A549 (cell line): ENCODE results near the gene SF3B4. TPM values are rescaled to one million over a fixed set of nuclear protein-coding genes. Genes with fewer than 3 reads are reported as not detected.

Source experiments
- ATAC-seq, 2 experiments: fragments of 200-7000 bp in 1 of 2; fragments of >200 bp in 1 of 2; cut with Nextera tagmentation in 1 of 2; cut with Tn5 transposase in 1 of 2; 3 replicates each; pipeline versions ENCODE4 v1.8.0 to v1.9.1; 2018 to 2020; ENCODE audit warnings: mild to moderate bottlenecking in 1 of 2, moderate library complexity in 1 of 2
- CTCF ChIA-PET: fragments of 300-600 bp; sonication (Branson Sonifier 250); formaldehyde crosslinking; extraction: SDS; loops from one replicate; lab custom pipeline; 2021; ENCODE audit warnings: antibody characterized with exemption, inconsistent platforms; lab: Yijun Ruan, JAX
- POLR2A ChIA-PET: fragments of 350-600 bp; formaldehyde crosslinking; extraction: SDS; loops from one replicate; lab custom pipeline; 2021; ENCODE audit warnings: antibody characterized with exemption, inconsistent platforms; lab: Yijun Ruan, JAX
- DNase-seq, 2 experiments: peaks; one replicate each; pipeline versions ENCODE4 v3.0.0 to v3.0.0-alpha.2; 2011 to 2016; ENCODE audit warnings: low read depth in 1 of 2, low spot score in 1 of 2
- FAIRE-seq: peaks from 2 replicates; lab custom pipeline; 2011; peaks lifted over from hg19 to GRCh38; lab: Jason Lieb, UNC
- H3K27ac ChIP-seq, 2 experiments: fragments of >200 bp; sonication (Bioruptor Twin); formaldehyde crosslinking; 3 replicates each; pipeline ENCODE4 v1.5.1; 2016 to 2017
- H3K4me1 ChIP-seq: fragments of >200 bp; sonication (Bioruptor Twin); formaldehyde crosslinking; 3 replicates; pipeline ENCODE4 v1.6.1; 2016
- H3K4me2 ChIP-seq: fragments of >200 bp; sonication (Bioruptor Twin); formaldehyde crosslinking; 3 replicates; pipeline ENCODE4 v1.6.1; 2016
- H3K4me3 ChIP-seq: fragments of >200 bp; sonication (Bioruptor Twin); formaldehyde crosslinking; 3 replicates; pipeline ENCODE4 v1.5.1; 2016
- H3K9me3 ChIP-seq: fragments of >200 bp; sonication (Bioruptor Twin); formaldehyde crosslinking; 3 replicates; pipeline ENCODE4 v1.6.1; 2016
- ATOH8 ChIP-seq: fragments of 250-450 bp; sonication (Bioruptor Pico); IDR thresholded peaks from 2 replicates; pipeline ENCODE4 v1.5.0; 2020; ENCODE audit warnings: low read depth, mild to moderate bottlenecking, moderate library complexity
- CBX2 ChIP-seq: fragments of 200-600 bp; sonication (generic); IDR thresholded peaks from 2 replicates; pipeline ENCODE4 v1.6.1; 2016; ENCODE audit warnings: low read depth, mild to moderate bottlenecking, borderline replicate concordance
- CEBPB ChIP-seq, 2 experiments: fragments of >200 bp in 1 of 2; sonication (Bioruptor Twin) in 1 of 2; formaldehyde crosslinking in 1 of 2; IDR thresholded peaks; 2 replicates each; pipeline ENCODE4 v1.6.1; 2012 to 2016
- CHD4 ChIP-seq: fragments of 200-600 bp; sonication (generic); IDR thresholded peaks from 2 replicates; pipeline ENCODE4 v1.6.1; 2016; ENCODE audit warnings: antibody characterized with exemption, mild to moderate bottlenecking, borderline replicate concordance
- CTCF ChIP-seq: fragments of >200 bp; sonication (Bioruptor Twin); formaldehyde crosslinking; IDR thresholded peaks from 3 replicates; pipeline ENCODE4 v1.5.1; 2016
- E2F6 ChIP-seq: IDR thresholded peaks from 2 replicates; pipeline ENCODE4 v1.6.1; 2012; ENCODE audit warnings: low read depth, borderline replicate concordance
- FOSL2 ChIP-seq, 2 experiments: fragments of 450-650 bp in 1 of 2; fragments of >200 bp in 1 of 2; sonication (Bioruptor Twin) in 1 of 2; formaldehyde crosslinking; IDR thresholded peaks; 2 replicates each; pipeline versions ENCODE4 v1.5.0 to v1.6.1; 2016 to 2020; ENCODE audit warnings: mild to moderate bottlenecking in 1 of 2, moderate library complexity in 1 of 2
- HES2 ChIP-seq: fragments of >200 bp; sonication (Bioruptor Twin); formaldehyde crosslinking; IDR thresholded peaks from 2 replicates; pipeline ENCODE4 v1.6.1; 2016
- HOXB5 ChIP-seq: fragments of 250-450 bp; sonication (Bioruptor Pico); IDR thresholded peaks from 2 replicates; pipeline ENCODE4 v1.5.0; 2020; ENCODE audit warnings: mild to moderate bottlenecking, moderate library complexity
- KDM1A ChIP-seq: fragments of 200-600 bp; sonication (generic); IDR thresholded peaks from 2 replicates; pipeline ENCODE4 v1.6.1; 2016; ENCODE audit warnings: low read depth, mild to moderate bottlenecking
- NPAS2 ChIP-seq: fragments of 250-450 bp; sonication (Bioruptor Pico); IDR thresholded peaks from 2 replicates; pipeline ENCODE4 v1.8.0; 2022; ENCODE audit warnings: mild to moderate bottlenecking, moderate library complexity, borderline replicate concordance
- PHF8 ChIP-seq: fragments of 200-600 bp; sonication (generic); IDR thresholded peaks from 2 replicates; pipeline ENCODE4 v1.6.1; 2016; ENCODE audit warnings: low read depth, mild to moderate bottlenecking, antibody characterized with exemption, moderate library complexity, borderline replicate concordance
- POLR2A ChIP-seq: IDR thresholded peaks from 2 replicates; pipeline ENCODE4 v1.6.1; 2012; ENCODE audit warnings: mild to moderate bottlenecking, low read length
- RFX5 ChIP-seq: fragments of 450-650 bp; IDR thresholded peaks from 2 replicates; pipeline ENCODE4 v1.7.1; 2014; ENCODE audit warnings: antibody characterized with exemption, mild to moderate bottlenecking, moderate library complexity
- RNF2 ChIP-seq: fragments of 200-600 bp; sonication (generic); IDR thresholded peaks from 2 replicates; pipeline ENCODE4 v1.6.1; 2016; ENCODE audit warnings: low read depth, mild to moderate bottlenecking, antibody characterized with exemption, moderate library complexity, borderline replicate concordance
- ZC3H11A ChIP-seq: fragments of 450-650 bp; IDR thresholded peaks from 2 replicates; pipeline ENCODE4 v1.6.1; 2014; ENCODE audit warnings: antibody characterized with exemption, mild to moderate bottlenecking
- WGBS: methylation state at CpG from one replicate; pipeline ENCODE4 v1.1.6; 2017; ENCODE audit errors: missing lambda C conversion rate; 5-methylcytosine and 5-hydroxymethylcytosine counted together
- polyA plus RNA-seq, 4 experiments: library from polyadenylated mRNA; depleted of rRNA in 3 of 4; stranded (reverse); fragments of >200 nt; fragmentation: RNase III in 1 of 4; extraction: RNeasy Plus Mini Kit Qiagen cat#74134 plus additional on column Dnase treatment in 1 of 4; gene quantifications; 2 replicates in 3 of 4; 3 replicates in 1 of 4; pipeline ENCODE4 v1.2.3, GENCODE V29; 2011 to 2017

Gene SF3B4
- polyA plus RNA-seq, 2 of the 4 experiments (the other 2 are of a cell fraction), result 71.2 to 94.6 TPM

GRCh38 chr1:149936992-149937705 lies 9.5 kb upstream of the SF3B4 start (continued):
- TF ChIP-seq CTCF (no peak), E2F6 (no peak), CBX2 (no peak)

GRCh38 chr1:149936170-149936991 lies 8.8 kb upstream of the SF3B4 start, which contains the start of gene MTMR11:
Gene MTMR11 (minus strand): TSS chr1:149936879. CDS start chr1:149936647, 232 bp downstream.
- peak within 1 kb of the TSS; percentile 94 for H3K27ac ChIP-seq
- peak; percentile 55 to 66 for DNase-seq
- H3K4me3 ChIP-seq, result peak within 1 kb of the TSS; percentile 65
- ChIA-PET POLR2A (interaction anchor here (2.2 to 4.6 kb wide), 2 partner anchors 8 to 49 kb away, joined by 12 to 70 read pairs; partner anchors contain the start of gene SF3B4), CTCF (interaction anchor here (0.6 to 1.7 kb wide), 6 partner anchors 11 to 233 kb away, joined by 3 to 8 read pairs (median 4); a partner anchor contains a TSS)
- H3K4me2 ChIP-seq, result peak within 1 kb of the TSS; percentile 98
- H3K9me3 ChIP-seq, result no peaks in the 10 kb centered on the region
- peak; percentile 69 to 80 for ATAC-seq
- WGBS, result under 1% methylated on average over 18 of the region's 18 CpGs
- peaks cover 43% of the 10 kb centered on the region for H3K4me1 ChIP-seq
- TF ChIP-seq ATOH8 (CRISPR knock-in tag) (no peak), FOSL2 (IDR thresholded peaks at IDR 0.05) (no peak), FOSL2 (CRISPR knock-in tag; IDR thresholded peaks at IDR 0.05) (no peak), KDM1A (0 out of 2 replicates have a peak, but pooled peaks have one; percentile 21)
- FAIRE-seq, result no peak

- no peak overlapping the region for H3K27ac ChIP-seq
- WGBS, result 91% methylated on average over 2 of the region's 2 CpGs
- no peak overlapping the region for H3K4me2 ChIP-seq
- TF ChIP-seq RNF2 (no peak), CEBPB (IDR thresholded peaks at IDR 0.05) (no peak), PHF8 (no peak), HOXB5 (CRISPR knock-in tag) (no peak), RFX5 (no peak), HES2 (no peak), ZC3H11A (no peak), KDM1A (no peak), CHD4 (no peak), E2F6 (no peak), NPAS2 (CRISPR knock-in tag) (no peak), POLR2A (no peak)
- peaks cover 29% of the 10 kb centered on the region for H3K4me1 ChIP-seq
- no peak for DNase-seq
- ATAC-seq, result no peak
- ChIA-PET CTCF (interaction anchor here (0.7 to 2.7 kb wide), 2 partner anchors 28 to 46 kb away, joined by 4 to 12 read pairs; a partner anchor contains a TSS), POLR2A (no interaction called here)
- no peak for FAIRE-seq
- H3K4me3 ChIP-seq, result no peak overlapping the region
- H3K9me3 ChIP-seq, result no peaks in the 10 kb centered on the region
These were observed 6.8 kb upstream of the SF3B4 start for GRCh38 chr1:149934356-149934755.
